SHP77 treated with DMSO at 0.1 percent for 48 hours (cell line): ENCODE results near the gene TFDP2.
"Not testable (repeated sequence)": the region's sequence is repeated elsewhere in the genome, so short reads cannot be mapped to it uniquely, and the experiment has no call there.

ENCODE experiments used
- DNase-seq: peaks from one replicate; lab custom pipeline; 2025; lab: John Stamatoyannopoulos, UW

TFDP2 gene

DNA sequence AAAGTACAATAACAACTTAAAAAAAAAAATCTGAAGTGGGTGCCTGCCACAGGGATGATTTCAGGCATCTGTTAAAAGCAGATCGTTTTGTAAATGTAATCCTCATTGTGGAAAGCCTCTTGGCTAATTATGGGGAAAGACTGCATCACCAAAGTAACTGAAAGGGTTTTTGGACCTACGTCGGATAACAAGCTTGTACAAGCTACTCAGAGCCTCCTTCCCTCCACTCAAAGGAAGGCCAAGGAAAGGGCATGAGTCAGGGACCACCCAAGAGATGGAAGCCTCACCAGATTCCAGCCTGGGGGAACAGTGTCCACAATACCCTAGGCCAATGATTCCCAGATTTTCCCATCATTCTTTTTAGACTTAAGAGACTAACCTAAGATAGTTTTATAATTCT is 188.6 kb downstream of the TFDP2 start:
- DNase-seq: no peak

DNA sequence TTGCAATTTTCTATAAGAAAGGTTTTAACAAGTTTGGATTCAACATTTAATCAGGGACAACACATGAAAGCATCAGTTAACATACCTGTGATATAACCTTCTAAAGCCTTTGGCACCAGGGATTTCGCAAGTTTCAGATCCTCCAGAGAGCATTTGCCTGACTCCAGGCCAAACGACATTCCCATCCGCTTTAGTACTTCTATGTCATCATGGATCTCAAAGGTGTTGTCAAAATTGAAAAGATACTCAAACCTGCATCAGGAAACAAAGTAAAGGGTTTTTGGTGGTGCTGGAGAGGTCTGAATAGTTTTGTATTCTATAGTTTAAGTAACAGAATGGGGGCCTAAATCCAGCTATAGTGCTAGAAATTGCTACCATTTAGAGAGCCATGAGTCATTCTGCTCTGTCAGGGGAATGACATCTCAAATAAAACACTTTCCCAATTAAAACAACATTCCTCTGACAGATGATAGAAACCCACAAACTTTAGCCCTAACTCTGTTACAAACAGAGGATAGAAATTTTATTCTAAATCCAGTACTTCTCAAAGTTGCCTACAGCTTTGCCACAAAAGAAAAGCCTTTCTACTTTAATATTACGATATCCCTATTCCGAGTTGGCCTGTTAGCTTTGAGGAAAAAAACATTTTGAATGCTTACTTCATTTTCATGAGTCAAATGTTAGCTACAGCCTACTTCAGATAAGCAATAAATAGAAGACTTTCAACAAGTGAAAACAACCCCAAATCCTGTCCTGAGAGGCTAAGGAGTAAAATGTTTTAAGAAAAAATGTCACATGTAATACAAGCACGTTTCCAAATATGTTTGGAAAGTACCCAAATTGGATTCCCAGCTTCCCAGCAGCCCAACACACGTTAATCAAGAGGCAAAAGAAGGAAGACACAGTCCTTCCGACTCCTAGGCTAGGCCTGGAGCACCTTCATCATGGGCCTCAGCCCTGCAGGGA is 189.5 kb downstream of the TFDP2 start:
- no peak for DNase-seq

DNA sequence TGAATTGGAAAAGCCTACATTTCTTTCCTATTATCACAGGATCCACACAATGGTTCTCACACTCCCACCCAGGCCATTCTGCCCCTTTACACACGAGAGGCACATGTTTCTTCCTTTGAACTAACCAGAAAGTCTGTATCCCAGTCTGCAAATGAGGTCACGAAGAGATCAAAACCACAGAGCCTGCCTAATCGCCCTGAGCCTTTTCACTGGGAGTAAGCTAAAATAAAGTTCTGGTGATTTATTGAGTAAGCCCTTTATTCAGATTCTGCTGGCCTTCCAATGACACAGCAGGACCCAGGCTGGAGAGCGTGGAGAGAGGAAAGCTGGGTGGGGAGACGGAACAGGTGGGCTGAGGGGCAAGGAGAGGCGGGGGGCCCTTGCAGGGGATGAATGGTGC is 194.2 kb downstream of the TFDP2 start:
- no peak for DNase-seq

DNA sequence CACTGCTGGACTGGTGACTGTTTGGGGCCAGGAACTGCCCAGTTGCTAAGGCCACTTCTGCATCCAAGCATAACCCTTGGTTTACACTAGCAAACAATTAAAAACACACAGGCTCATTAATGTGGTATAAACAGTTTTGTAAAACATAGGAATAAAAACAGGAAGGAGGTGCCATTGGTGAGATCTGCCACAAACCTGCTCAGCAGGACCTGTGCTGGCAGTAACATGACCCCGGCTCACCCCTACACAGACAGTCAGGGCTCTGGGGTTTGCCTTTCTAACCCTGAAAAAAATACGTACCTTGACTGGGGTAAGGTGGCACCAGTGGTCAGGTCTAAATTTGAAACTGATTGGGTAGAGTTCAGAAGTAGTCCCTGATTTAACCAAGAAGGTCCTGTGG is 196.7 kb downstream of the TFDP2 start:
- no peak for DNase-seq

DNA sequence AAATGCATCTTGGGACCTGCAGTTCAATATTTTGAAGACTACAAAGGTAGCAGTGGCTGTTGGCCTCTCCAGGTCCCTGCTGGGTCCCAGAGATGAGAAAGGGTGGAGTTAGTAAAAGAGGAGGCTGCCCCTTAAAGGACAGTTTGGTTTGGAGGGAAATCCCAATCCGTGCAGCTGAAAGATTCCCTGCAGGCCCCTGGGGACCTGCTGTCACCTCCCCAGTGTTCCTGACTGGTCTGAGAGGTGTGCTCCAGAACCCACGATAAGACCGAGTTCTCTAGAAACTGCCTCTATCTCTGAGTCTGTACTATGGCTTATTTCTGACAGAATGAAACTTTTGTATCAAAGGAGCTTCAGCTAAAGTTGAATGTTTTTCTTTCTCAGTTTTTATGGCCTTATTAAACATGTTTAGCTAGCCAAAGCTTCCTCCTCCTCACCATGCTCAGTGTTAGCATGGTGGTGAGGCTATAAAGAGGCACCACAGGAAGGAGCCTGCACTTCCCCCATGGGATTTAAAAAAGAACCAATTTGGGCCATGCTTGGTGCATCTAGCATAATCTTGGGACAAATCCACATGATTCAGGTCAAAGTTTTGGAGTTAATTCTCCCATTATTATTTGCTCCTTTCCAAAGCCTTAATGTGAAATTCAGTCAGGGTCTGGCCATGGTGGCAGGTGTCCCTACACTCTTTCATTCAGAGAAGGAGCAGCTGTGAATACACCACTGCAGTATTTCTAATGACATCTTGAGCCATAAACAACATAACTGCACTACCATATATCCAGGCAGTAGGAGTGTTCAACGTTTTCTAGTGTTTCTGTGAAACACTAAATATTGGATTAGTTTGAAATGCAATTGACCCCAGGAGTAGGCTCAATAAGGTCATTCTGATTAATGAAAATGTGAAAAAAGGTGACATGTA is 198.5 kb downstream of the TFDP2 start:
- DNase-seq: peak; percentile 14

DNA sequence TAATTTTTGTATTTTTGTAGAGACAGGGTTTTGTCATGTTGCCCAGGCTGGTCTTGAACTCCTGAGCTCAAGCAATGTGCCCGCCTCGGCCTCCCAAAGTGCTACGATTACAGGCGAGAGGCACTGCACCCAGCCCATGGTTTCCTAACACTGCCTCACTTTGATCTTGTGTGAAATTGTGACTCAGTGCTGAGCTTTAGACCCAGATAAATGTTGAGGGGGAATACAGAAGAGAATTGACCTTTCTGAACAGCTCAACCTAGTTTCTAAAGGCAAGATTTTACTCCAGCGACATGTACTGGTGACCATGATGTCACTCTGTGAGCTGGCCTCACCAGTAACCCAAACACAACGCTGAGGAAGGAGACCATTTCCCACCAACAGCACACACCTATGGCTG is 199.4 kb downstream of the TFDP2 start:
- no peak for DNase-seq

DNA sequence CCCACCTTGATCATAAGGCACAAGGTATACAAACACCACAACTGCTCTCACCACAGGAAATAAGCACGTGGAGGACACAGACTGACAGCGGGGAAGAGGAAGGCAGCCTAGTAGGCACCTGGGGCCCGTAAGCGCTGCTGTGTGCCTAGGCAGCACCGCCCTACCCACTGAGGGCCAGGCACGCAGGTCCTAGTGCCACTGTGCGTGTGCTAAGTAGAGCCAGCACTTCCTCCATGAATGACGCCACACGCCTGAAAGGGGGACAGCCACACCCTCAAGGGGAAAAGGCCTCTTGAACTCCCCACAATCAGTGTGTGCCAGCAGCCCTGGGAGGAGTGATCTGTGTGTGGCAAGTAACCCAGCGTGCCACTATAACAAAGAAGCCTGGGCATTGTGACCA is 199.9 kb downstream of the TFDP2 start:
- no peak for DNase-seq

DNA sequence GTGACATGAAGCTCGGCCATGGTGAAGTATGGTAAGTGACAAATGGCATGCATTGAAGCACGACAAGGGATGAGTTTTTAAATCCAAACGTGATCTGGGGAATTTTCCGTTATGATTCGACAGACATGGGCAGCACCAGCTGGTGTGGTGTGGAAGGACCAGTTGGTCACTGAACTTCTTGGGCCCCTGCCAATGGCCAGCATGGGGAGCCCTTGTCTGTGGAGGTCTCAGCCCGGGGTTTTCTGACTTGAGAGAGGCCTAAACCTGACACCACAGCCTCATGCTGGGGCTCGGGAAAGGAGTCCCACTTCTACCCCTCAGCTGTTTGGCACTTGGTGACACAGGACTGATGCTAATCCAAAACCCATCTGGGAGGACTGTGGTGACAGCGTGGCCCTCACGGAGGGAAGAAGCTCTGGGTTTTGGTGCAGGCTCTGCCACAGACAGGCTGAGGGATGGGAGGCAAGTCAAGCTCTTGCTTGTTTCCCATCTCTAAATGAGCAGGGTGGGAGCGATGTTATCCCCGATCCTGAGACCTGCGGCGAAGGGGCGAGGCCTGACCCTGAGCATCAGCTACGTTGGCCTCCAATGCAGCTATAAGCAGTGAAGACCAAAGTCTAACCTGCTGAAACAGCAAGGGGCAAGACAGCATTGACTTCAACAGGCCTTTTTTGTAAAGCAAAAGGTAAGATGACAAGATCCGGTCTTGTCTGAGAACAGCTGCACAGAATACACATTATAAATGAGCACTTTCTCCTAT is 203.4 kb downstream of the TFDP2 start:
- no peak for DNase-seq

DNA sequence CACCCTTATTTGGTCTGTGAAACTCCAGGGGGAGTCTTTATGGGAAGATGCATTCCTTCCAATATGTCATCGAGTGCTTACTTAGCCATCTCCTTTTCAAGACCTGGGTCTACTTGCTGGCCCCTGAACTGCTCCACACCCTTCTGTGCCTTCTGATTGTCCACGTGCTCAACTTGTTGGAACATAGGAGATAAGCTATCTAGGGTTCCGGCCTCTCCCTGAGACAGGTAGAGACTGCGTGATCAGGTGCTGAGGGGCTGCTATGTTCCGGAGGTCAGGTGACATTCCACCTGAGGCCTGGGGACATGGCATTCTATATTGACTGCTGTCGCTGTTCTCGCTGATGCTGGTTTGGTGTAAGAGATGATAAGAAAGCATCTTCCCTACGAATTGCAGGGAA is 207.3 kb downstream of the TFDP2 start:
- DNase-seq: no peak

DNA sequence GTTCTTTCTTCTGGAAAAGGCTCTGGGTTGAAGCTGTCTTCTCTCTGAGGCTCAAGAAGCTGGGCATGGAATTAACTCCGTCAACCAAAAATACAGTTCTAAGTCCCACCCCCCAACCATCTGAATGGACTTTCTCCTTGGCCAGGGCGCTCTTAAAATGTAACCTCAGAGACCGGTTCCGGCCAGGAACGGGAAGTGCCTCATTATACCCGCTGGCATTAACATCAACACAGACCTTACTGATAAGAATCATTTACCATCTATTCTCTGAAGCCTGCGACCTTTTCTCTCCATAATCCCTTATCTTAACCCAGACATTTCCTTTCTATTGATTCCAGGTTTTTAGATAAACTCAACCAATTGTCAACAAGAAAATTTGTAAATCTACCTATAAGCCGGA is 208.3 kb downstream of the TFDP2 start:
- DNase-seq: no peak

DNA sequence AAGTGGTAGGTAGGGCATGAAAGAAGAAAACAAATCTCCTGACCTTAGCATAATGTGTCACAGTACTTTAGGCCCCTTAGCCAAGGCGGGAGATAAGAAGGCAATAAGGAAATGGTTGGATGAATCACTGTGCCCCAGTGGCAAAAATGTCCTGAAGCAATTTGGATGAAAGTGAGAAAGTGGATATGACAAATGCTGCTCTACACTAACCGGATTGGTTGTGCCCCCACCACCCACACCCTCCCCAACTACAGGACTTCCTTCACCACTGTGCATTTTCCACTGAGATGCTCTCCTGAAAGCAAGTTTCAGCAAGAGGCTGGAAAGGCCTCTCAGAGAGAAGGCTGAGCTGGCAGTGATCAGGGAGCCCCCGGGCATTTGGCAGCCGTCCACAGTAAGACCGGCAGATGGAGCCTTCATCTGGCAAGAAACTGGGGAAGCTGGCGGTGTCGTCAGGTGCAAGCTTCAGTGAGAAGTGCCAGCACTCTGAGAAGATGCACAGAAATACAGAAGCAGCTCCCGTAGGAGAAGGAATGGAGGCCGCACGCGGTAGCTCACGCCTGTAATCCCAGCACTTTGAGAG is 209.1 kb downstream of the TFDP2 start:
- peak; percentile 8 for DNase-seq

DNA sequence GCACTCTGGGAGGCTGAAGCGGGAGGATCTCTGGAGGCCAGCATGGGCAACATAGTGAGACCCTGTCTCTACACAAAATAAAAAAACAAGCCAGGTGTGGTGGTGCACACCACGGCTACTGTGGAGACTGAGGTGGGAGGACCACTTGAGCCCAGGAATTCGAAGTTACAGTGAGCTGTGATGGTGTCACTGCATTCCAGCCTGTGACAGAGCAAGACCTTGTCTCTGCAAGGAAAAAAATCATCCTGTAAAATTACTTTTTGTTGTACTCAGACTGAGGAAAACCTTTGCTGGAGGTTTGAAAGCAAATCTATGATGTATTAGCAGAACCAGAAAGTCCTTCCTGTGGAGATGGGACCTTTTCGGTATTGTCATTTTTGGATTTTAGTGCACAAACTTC is 209.6 kb downstream of the TFDP2 start:
- no peak for DNase-seq

DNA sequence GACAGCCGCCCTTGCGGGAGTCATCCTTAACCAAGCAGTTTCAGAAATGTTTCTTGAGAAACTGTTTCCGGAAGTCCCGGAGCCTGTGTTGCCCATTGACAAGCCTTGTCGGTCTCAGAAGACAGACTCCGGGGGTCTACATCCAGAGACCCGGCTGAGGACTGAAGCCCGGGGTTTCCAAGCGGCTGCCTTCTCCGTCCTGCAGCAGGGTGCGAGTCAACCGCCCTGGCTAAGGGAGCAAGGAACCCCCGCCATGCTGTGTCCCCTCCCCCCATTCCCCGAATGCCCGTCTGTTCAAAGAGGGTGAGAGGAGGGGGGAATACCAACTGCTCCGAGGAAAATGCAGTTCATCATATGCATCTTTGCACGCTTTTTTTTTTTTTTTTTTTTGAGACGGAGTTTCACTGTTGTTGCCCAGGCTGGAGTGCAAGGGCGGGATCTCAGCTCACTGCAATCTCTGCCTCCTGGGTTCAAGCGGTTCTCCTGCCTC is 211.3 kb downstream of the TFDP2 start:
- no peak for DNase-seq

DNA sequence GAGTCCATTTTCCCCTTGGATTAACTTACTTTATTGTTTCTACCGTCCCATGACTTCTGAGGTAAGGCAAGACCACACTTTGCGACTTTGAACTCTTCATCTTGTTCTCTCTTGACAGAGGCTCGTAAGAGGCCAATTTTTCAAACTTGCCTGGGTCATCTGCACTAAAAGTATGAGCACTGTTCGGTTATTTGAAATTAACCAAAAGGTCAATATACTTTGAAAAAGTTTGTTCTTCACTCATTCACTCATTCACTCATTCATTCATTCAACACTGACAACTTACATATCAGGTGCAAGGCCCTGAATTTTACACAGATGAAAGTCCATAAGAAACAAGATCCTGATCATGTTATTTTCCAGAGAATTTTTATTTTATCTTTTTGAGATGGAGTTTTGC is 215.0 kb downstream of the TFDP2 start:
- DNase-seq: no peak

DNA sequence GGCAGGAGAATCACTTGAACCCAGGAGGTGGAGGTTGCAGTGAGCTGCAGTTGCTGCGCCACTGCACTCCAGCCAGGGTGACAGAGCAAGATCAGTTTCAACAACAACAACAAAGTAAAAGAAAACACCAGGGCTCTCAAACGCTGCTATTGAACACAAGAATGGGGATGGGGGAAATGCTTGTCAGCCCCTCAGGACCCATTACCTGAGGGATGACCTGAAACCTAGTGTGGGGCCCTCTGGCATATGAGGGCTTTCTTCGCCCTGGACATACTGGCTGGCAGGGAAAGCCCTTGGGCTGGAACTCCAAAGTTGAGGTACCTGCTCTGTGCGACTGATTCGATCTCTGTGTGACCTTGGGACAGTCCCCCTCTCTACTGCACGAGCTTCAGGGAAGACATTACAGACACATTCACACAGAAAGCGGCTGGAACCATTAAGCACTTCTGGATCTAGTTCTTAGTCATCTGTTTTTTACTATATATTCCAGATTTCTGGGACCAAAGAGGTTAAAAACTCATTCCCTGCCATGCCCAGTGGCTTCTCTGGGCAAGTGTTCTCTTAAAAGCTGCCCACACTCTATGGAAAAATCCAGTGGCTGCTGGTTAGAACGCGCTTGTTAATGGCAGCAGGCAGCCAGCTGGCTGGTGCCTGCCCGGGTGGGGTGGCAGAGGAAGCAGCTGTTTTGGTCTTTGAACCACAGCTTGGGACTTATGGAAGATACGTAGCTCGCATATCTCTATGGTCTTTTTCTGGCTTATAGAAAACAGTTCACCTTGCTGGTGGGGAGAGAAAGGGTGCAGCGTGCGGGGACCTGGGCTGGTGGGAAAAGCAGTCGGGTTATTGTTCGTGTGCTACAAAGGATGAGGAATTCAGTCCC is 215.7 kb downstream of the TFDP2 start:
- DNase-seq: no peak

DNA sequence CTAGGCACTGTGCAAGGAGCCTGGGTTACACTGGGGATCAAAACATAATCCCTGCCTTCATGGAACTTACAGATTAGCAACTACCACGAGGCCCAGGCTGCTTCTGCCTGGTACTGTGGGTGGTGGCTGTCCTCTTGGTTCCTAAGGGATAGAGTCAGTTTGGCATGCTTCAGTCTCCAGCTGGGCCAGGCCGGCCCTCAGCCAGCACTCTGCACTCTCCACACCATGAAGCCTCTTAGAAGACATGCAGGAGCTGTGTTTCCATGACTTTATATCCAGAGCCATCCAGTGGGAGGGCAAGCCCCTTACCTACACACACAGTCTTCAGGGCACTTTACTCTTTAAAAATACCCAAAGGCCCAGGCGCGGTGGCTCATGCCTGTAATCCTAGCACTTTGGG is 218.5 kb downstream of the TFDP2 start:
- DNase-seq: no peak

DNA sequence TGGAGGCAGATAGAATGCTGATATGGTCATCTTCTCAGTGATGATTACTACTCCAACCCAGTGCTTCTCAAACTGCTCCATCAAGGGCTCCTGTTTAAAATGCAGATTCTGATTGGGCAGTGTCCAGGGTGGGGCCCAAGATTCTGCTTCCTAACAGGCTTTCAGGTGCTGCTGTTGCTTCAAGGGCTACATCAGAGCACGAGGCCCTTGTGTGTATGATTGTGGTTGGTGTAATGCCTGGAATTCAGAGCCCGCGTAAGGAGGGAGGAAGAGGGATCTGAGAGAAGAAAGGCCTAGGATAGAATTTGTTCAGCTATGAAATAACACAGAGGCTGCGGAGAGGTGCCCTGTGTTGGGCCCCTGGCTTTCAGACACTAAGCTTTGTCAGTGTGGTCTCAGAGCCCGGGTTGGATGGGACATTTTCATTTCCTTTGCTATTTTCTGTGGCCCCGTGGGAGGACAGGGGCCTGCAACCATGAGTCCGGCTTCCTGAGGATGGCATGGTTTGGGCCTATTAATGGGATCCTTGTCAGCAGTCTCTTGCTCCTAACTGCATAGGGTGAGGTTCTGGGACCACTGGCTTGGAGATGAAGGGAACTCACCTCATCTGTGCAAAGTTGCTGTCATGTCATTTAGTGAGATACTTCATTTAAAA is 219.9 kb downstream of the TFDP2 start:
- no peak for DNase-seq

DNA sequence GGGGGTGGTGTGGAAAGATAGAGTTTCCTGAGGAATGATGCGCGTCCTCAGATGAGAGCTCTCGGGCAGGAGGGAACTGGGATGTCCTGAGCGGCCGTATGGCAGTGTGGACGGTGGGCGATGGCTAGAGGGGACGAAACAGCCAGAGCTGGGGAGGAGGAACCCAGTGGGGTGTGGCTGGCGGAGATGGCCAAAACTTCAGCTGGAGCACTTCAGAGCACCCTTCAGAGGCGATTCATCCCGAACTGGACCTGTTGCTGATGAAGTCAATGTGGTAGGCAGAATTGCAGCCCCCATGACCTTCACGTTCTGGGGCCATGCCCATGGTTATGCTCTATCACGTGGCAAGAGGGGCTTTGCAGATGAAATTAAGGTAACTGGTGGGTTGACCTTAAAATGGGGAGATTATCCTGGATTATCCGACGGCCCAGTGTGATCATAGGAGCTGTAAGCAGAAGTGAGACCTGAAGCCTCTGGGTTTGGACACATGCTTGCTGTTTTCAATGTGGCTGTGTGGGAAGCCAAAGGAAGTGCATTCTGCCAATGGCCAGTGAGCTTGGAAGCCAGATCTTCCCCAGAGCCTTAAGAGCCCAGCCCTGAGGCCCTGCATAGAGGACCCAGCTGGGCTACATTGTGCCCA is 220.6 kb downstream of the TFDP2 start:
- no peak for DNase-seq

DNA sequence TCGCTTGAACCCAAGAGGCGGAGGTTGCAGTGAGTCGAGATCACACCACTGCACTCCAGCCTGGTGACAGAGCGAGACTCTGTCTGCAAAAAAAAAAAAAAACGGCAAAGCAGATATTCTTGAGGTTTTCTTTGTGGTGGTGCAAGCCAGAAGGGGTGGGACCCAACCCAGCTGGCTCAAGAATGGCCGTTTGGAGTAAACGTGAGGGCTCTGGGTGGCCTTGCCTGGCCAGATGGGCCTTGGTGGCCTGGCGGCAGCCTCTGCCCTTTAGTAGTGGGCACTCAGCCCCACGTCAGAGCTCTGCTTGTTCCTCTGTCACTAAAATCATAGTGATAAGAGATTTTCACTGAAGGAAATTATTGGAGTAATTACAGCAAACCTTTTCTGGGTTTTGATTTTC is 222.4 kb downstream of the TFDP2 start:
- no peak for DNase-seq

DNA sequence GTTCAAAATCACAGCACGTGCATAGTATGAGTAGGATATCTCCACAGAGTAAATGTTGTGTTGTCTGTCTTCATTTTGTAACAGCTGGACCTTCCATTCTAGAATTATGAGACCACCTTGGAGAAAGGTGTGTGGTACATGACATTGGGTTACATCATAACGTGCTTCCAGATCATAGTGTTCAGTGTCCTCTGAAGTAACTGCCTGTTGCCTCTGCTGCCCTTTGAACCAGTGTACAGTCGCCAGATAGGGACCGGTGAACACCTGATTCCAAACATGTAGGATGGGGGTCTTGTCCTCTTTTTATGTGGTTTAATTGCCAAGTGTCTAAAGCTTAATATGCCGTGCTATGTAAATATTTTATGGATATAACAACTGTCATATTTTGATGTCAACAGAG is 223.7 kb downstream of the TFDP2 start:
- not testable (repeated sequence) for DNase-seq
